ENCODE measurements around the gene TPRG1.

- no peak for TF ChIP-seq CTCF (conservative IDR thresholded peaks at IDR 0.05 in 1 of 2, IDR thresholded peaks at IDR 0.05 in 1 of 2; ENCODE audit: low read depth in 1 of 2, low read length in 2 of 2)
- TF ChIP-seq EZH2 (IDR thresholded peaks at IDR 0.05; ENCODE audit: low read length, missing control alignments), result no peak
These were observed 33.2 kb downstream of the TPRG1 start for GRCh38 chr3:189204937-189205336.

Measured in fibroblast of lung (primary cell).